Left lung (tissue), 10 donors: ENCODE results near the gene CAV1. TPM values are rescaled to one million over a fixed set of nuclear protein-coding genes. Genes with fewer than 3 reads are reported as not detected.

Experiments
- ATAC-seq: fragments of 200-7000 bp; cut with Tn5 transposase; one replicate; pipeline ENCODE4 v1.9.1; 2020; ENCODE audit warnings: moderate library complexity
- DNase-seq, 4 donors: peaks; one replicate each; pipeline ENCODE4 v3.0.0-alpha.2; 2013 to 2020
- H3K27ac ChIP-seq, 2 donors: fragments of 200-600 bp; sonication (generic) in 1 of 2; one replicate each; pipeline versions ENCODE4 v1.5.0 to v1.8.0; 2020 to 2021
- H3K27me3 ChIP-seq, 2 donors: fragments of 200-600 bp; sonication (generic) in 1 of 2; one replicate each; pipeline versions ENCODE4 v1.5.0 to v1.8.0; 2020 to 2021
- H3K36me3 ChIP-seq, 2 donors: fragments of 200-600 bp; sonication (generic) in 1 of 2; one replicate each; pipeline versions ENCODE4 v1.5.0 to v1.8.0; 2020 to 2021
- H3K4me1 ChIP-seq, 2 donors: fragments of 200-600 bp; one replicate each; pipeline ENCODE4 v1.8.0; 2021
- H3K4me3 ChIP-seq, 2 donors: fragments of 200-600 bp; sonication (generic) in 1 of 2; one replicate each; pipeline versions ENCODE4 v1.5.0 to v1.8.0; 2020 to 2021; ENCODE audit warnings: mild to moderate bottlenecking in 1 of 2
- H3K9me3 ChIP-seq, 2 donors: fragments of 200-600 bp; sonication (generic) in 1 of 2; one replicate each; pipeline versions ENCODE4 v1.5.0 to v1.8.0; 2020 to 2021
- CTCF ChIP-seq, 2 donors: fragments of 200-600 bp; sonication (generic) in 1 of 2; IDR thresholded peaks; one replicate each; pipeline versions ENCODE4 v1.5.0 to v1.8.0; 2021; ENCODE audit warnings: antibody characterized with exemption in 2 of 2
- intact Hi-C, 2 donors: fragments of 100-400 bp; cut with DNase I; formaldehyde crosslinking; loops; one replicate each; pipeline versions ENCODE4 v1.11.2 to v1.14.2; 2022
- polyA plus RNA-seq, 6 donors: library from polyadenylated mRNA; unstranded; fragments of 120-200 nt; gene quantifications; one replicate each; pipeline ENCODE4 v1.2.1, GENCODE V29; 2013; ENCODE audit not compliant: insufficient read length in 6 of 6
- total RNA-seq, 2 donors: library from RNA; stranded (reverse); fragmentation: NEBNext Ultra II Directional; extraction: Animal tissue kit (Norgen Biotek cat#: 25700); gene quantifications; one replicate each; pipeline ENCODE4 v1.2.1, GENCODE V29; 2021
- donor health status: DM: no; HTN: yes; CAD: no.
- donor health status: DM: no; HTN: no; CAD: no.

CAV1 gene
- total and polyA plus RNA-seq, 8 donors: 332 to 520 (median 402) TPM

GRCh38 chr7:116571037-116571436 lies 46.2 kb downstream of the CAV1 start:
- intact Hi-C loops: no loop called here
- peak overlapping the region in 1 of 2 donors; percentile 2 for H3K27ac ChIP-seq
- DNase-seq (no peak), ATAC-seq (peak; percentile 16)
- H3K9me3 ChIP-seq: no peaks in the 10 kb centered on the region
- no peak overlapping the region for H3K4me3 ChIP-seq
- H3K27me3 ChIP-seq: no peaks in the 10 kb centered on the region
- H3K36me3 ChIP-seq: no peaks in the 10 kb centered on the region
- H3K4me1 ChIP-seq: peaks cover 4 to 38% of the 10 kb centered on the region in 2 donors
- TF ChIP-seq CTCF (IDR thresholded peaks at IDR 0.05): no peak

- H3K4me1 ChIP-seq: peaks cover 7 to 43% of the 10 kb centered on the region in 2 donors
- no peaks in the 10 kb centered on the region for H3K36me3 ChIP-seq
- intact Hi-C loops: no loop called here
- H3K4me3 ChIP-seq: no peak overlapping the region
- no peak for TF ChIP-seq CTCF (IDR thresholded peaks at IDR 0.05)
- peak overlapping the region in 1 of 2 donors; percentile 2 for H3K27ac ChIP-seq
- ATAC-seq (peak; percentile 54), DNase-seq (no peak)
- no peaks in the 10 kb centered on the region for H3K27me3 ChIP-seq
- H3K9me3 ChIP-seq: no peaks in the 10 kb centered on the region
Measured at GRCh38 chr7:116571552-116571951, 46.7 kb downstream of the CAV1 start.

- Histone ChIP-seq H3K36me3 (no peaks in the 10 kb centered on the region), H3K4me1 (peaks cover 8 to 47% of the 10 kb centered on the region in 2 donors), H3K27me3 (no peaks in the 10 kb centered on the region), H3K27ac (peak overlapping the region in 1 of 2 donors; percentile 2), H3K4me3 (no peak overlapping the region), H3K9me3 (no peaks in the 10 kb centered on the region)
- DNase-seq (no peak), ATAC-seq (no peak)
- intact Hi-C loops: no loop called here
- no peak for TF ChIP-seq CTCF (IDR thresholded peaks at IDR 0.05)
Measured at GRCh38 chr7:116572036-116572435, 47.2 kb downstream of the CAV1 start.

- H3K27me3 ChIP-seq: no peaks in the 10 kb centered on the region
- ATAC-seq: no peak
- no peak overlapping the region for H3K27ac ChIP-seq
- DNase-seq: no peak
- H3K4me3 ChIP-seq: no peak overlapping the region
- intact Hi-C loops: no loop called here
- H3K36me3 ChIP-seq: no peaks in the 10 kb centered on the region
- H3K9me3 ChIP-seq: no peaks in the 10 kb centered on the region
- TF ChIP-seq CTCF (IDR thresholded peaks at IDR 0.05): no peak
- H3K4me1 ChIP-seq: peaks cover 12 to 55% of the 10 kb centered on the region in 2 donors
Measured at GRCh38 chr7:116573541-116573940, 48.7 kb downstream of the CAV1 start.

GRCh38 chr7:116574025-116574822 lies 49.4 kb downstream of the CAV1 start:
- H3K9me3 ChIP-seq: no peaks in the 10 kb centered on the region
- H3K27ac ChIP-seq: no peak overlapping the region
- H3K4me1 ChIP-seq: peaks cover 12 to 55% of the 10 kb centered on the region in 2 donors
- H3K36me3 ChIP-seq: no peaks in the 10 kb centered on the region
- TF ChIP-seq CTCF (IDR thresholded peaks at IDR 0.05): no peak
- no peak for DNase-seq
- H3K4me3 ChIP-seq: no peak overlapping the region
- no peak for ATAC-seq
- intact Hi-C loops: no loop called here
- no peaks in the 10 kb centered on the region for H3K27me3 ChIP-seq
